Activated naive CD8-positive, alpha-beta T cell treated with anti-CD3 and anti-CD28 coated beads, Interleukin-2, amount 10 ng/mL, durations not matched to agents 7 days and 5 days (primary cell): ENCODE data around the gene CCDC27. TPM values are rescaled to one million over a fixed set of nuclear protein-coding genes. Genes with fewer than 3 reads are reported as not detected.
A peak's percentile ranks its signal among the peaks of the same experiment; 100 is the strongest.
"Not testable (repeated sequence)": the region's sequence is repeated elsewhere in the genome, so short reads cannot be mapped to it uniquely, and the experiment has no call there.

ENCODE experiments used
- ATAC-seq: fragments of 150-1000 bp; cut with Tn5 transposase; one replicate; pipeline ENCODE4 v1.10.0; 2021; ENCODE audit warnings: low read depth, moderate library complexity
- POLR2A ChIA-PET: fragments of 350-600 bp; sonication (Branson Sonifier 250); formaldehyde crosslinking; loops from one replicate; lab custom pipeline; 2021; ENCODE audit warnings: antibody characterized with exemption; lab: Charles Lee
- DNase-seq: peaks from one replicate; pipeline ENCODE4 v3.0.0; 2021
- H3K27ac Mint-ChIP-seq: one replicate; pipeline ENCODE4 v1.8.0; 2022; ENCODE audit warnings: mild to moderate bottlenecking, mixed read lengths
- H3K27me3 Mint-ChIP-seq: one replicate; pipeline ENCODE4 v1.8.0; 2022; ENCODE audit warnings: mild to moderate bottlenecking, moderate library complexity, mixed read lengths
- H3K36me3 Mint-ChIP-seq: one replicate; pipeline ENCODE4 v1.8.0; 2021; ENCODE audit warnings: mild to moderate bottlenecking, mixed read lengths
- H3K4me1 Mint-ChIP-seq: one replicate; pipeline ENCODE4 v1.8.0; 2021; ENCODE audit warnings: mixed read lengths
- H3K4me3 Mint-ChIP-seq: one replicate; pipeline ENCODE4 v1.8.0; 2022; ENCODE audit warnings: mild to moderate bottlenecking, moderate library complexity, mixed read lengths
- H3K9me3 Mint-ChIP-seq: one replicate; pipeline ENCODE4 v1.8.0; 2021; ENCODE audit warnings: mixed read lengths
- total RNA-seq, 2 experiments: library from RNA; stranded (reverse); gene quantifications; one replicate each; pipeline ENCODE4 v1.2.3, GENCODE V29; 2021

CCDC27 gene
- total RNA-seq, 2 experiments from 2014 or later, result not detected

DNA sequence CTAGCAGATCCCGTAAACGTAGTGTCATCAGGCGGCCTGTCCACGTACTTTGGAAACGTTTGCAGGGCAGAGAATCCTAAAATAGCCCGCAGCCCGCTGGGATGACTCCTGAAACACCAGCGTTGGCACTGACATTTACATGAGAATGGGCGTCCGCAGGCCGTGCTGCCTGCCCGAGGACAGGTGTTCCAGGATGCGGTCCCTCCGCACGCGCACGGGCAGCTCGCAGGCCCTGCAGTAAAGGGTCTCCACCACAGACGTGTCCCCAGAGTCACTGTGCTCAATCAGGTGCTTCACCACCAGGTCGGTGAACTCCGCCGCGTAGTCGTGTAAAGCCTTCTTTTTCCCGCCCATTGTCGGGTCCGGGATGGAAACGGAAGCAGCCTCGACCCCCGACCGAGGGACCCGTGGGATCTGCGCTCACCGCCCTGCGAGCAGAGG, 5.8 kb upstream of the CCDC27 start:
- ATAC-seq, result no peak
- DNase-seq, result no peak
- no peaks in the 10 kb centered on the region for H3K9me3 Mint-ChIP-seq

DNA sequence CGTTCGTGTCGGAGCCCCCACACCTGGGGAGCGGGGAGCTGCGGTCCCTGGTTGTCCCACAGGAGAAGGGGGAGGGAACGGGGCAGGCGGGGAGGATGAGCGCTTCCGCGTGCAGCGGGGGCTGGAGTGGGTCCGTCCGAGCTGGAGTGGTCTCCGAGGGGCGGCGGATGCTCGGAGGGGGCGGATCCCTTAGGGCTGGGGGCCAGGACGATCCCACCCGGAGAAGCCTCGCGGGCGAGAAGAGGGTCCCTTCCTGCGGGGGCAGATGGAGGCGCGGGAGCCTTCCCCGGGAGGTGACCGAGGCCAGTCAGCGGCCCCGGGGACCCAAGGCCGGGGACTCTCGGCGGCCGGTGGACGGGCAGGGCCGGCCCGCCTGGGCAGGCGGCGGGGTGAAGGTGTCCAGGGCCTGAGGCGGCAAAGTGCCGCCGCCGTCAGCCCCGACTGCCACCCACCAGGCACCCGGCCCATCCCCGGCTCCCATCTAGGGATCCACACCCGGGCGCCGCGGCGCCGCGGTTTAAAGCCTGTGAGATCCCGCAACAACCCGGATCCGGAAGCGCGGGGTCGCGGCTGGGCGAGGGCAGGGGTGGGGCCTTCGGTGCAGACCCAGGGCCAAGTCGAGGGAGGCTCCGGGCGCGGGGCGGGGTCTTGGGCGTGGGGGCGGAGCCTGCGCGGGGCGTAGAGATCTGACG, 5.3 kb upstream of the CCDC27 start:
- H3K36me3 Mint-ChIP-seq, result no peaks in the 10 kb centered on the region
- ATAC-seq (peak; percentile 95), DNase-seq (peak; percentile 90)
- H3K9me3 Mint-ChIP-seq, result no peaks in the 10 kb centered on the region
- H3K27me3 Mint-ChIP-seq, result peaks cover 7% of the 10 kb centered on the region
- H3K4me1 Mint-ChIP-seq, result peaks cover 15% of the 10 kb centered on the region
- peak overlapping the region; percentile 77 for H3K4me3 Mint-ChIP-seq
- no peak overlapping the region for H3K27ac Mint-ChIP-seq
- POLR2A ChIA-PET, result no interaction called here

More for the DNA sequence above, 5.8 kb upstream of the CCDC27 start:
- Mint-ChIP-seq H3K27ac (peak overlapping the region; percentile 71), H3K4me3 (peak overlapping the region; percentile 77), H3K27me3 (peaks cover 7% of the 10 kb centered on the region), H3K4me1 (peaks cover 15% of the 10 kb centered on the region), H3K36me3 (no peaks in the 10 kb centered on the region)
- POLR2A ChIA-PET, result no interaction called here

DNA sequence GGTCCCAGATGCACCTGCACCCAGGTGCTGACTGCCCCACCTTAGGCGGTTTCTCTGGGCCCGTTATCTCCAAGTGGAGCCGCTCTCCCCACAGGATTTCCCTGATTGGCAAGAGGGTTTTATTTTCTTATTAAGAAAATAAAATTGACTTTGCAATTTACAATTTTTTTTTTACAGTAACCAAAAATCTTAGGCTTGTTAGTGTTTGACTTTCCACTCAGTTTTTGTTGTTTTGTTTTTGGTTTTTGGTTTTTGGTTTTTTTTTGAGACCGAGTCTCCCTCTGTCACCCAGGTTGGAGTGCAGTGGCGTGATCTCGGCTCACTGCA, 4.8 kb upstream of the CCDC27 start:
- Mint-ChIP-seq H3K9me3 (no peaks in the 10 kb centered on the region), H3K4me1 (peaks cover 15% of the 10 kb centered on the region), H3K4me3 (peak overlapping the region; percentile 77), H3K27me3 (peaks cover 7% of the 10 kb centered on the region), H3K36me3 (no peaks in the 10 kb centered on the region), H3K27ac (peak overlapping the region; percentile 48)
- DNase-seq, result no peak
- ATAC-seq, result no peak
- POLR2A ChIA-PET, result no interaction called here

DNA sequence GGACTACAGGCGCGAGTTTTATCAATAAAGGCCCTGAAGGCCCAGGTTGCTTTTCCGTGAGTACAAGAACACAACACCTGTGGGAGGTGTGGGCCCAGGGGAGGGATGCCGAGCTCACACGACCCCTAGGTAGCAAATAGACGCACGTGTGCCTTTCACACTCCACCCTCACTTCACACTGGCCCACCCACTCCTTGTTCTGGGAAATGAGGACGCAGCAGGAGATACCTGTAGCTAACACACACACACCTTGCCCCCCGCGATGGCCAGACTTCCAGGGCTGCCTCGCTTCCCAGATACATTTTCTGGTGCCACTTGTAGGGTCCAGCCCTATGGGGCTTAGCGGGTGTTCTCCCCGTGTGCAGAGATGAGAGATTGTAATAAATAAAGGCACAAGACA, 4.3 kb upstream of the CCDC27 start:
- POLR2A ChIA-PET, result no interaction called here
- no peak for ATAC-seq
- H3K27me3 Mint-ChIP-seq, result peaks cover 7% of the 10 kb centered on the region
- peak overlapping the region; percentile 48 for H3K27ac Mint-ChIP-seq
- DNase-seq, result no peak
- no peaks in the 10 kb centered on the region for H3K9me3 Mint-ChIP-seq
- H3K36me3 Mint-ChIP-seq, result no peaks in the 10 kb centered on the region
- H3K4me3 Mint-ChIP-seq, result peak overlapping the region; percentile 77
- peaks cover 15% of the 10 kb centered on the region for H3K4me1 Mint-ChIP-seq

DNA sequence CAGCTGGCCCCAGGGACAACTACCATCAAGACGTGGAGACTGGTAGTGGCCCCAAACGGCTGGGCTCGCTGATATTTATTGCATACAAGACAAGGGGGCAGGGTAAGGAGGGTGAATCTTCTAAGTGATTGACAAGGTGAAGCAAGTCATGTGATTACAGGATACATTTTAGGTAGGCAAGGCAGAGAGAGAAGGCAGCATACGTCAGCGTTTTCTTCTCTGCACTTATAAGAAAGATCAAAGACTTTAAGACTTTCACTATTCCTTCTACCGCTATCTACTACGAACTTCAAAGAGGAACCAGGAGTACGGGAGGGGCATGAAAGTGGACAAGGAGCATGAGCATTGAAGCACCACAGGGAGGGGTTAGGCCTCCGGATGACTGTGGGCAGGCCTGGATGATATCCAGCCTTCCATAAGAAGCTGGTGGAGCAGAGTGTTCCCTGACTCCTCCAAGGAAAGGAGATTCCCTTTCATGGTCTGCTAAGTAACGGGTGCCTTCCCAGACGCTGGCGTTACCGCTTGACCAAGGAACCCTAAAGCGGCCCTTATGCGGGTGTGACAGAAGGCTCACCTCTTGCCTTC, 3.8 kb upstream of the CCDC27 start:
- H3K27me3 Mint-ChIP-seq, H3K36me3 Mint-ChIP-seq, ATAC-seq, DNase-seq, POLR2A ChIA-PET, H3K27ac Mint-ChIP-seq, H3K9me3 Mint-ChIP-seq: not testable (repeated sequence)
- peaks cover 15% of the 10 kb centered on the region for H3K4me1 Mint-ChIP-seq
- H3K4me3 Mint-ChIP-seq, result peak overlapping the region; percentile 77

DNA sequence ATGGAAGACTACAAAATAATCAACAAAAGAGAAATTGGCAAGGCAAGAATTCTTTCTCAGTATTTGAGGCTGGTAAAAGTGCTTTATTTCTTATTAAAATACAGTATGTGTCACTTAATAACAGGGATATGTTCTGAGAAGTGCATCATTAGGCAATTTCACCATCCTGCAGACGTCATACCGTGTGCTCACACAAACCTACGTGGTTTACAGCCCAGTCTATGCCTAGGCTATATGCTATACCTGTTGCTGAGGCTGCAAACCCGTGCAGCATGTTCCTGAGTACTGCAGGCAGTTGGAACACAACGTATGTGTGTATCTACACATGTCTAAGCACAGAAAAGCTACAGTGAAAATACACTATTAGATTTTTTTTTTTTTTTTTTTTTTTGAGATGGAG, 2.7 kb upstream of the CCDC27 start:
- ATAC-seq (no peak), DNase-seq (no peak)
- no peak overlapping the region for H3K4me3 Mint-ChIP-seq
- POLR2A ChIA-PET, result no interaction called here
- H3K4me1 Mint-ChIP-seq, result peaks cover 15% of the 10 kb centered on the region
- H3K27me3 Mint-ChIP-seq, result peaks cover 7% of the 10 kb centered on the region
- H3K9me3 Mint-ChIP-seq, result no peaks in the 10 kb centered on the region
- H3K27ac Mint-ChIP-seq, result no peak overlapping the region
- H3K36me3 Mint-ChIP-seq, result no peaks in the 10 kb centered on the region

DNA sequence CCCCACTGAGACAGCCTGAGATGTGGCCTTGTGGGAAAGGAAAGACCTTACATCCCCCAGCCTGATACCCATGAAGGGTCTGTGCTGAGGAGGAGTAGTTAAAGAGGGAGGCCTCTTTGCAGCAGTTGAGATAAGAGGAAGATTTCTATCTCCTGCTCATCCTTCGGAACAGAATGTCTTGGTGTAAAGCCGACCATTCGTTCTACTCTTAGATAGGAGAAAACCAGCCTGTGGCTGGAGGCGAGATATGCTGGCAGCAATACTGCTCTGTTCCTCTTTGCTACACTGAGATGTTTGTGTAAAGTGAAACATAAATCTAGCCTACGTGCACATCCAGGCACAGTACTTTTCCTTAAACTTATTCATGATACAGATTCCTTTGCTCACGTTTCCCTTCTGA, 1.5 kb upstream of the CCDC27 start:
- H3K9me3 Mint-ChIP-seq, result no peaks in the 10 kb centered on the region
- ATAC-seq, result no peak
- peaks cover 7% of the 10 kb centered on the region for H3K27me3 Mint-ChIP-seq
- POLR2A ChIA-PET, result no interaction called here
- no peak for DNase-seq
- peaks cover 10% of the 10 kb centered on the region for H3K4me1 Mint-ChIP-seq
- H3K4me3 Mint-ChIP-seq, result no peak overlapping the region
- no peaks in the 10 kb centered on the region for H3K36me3 Mint-ChIP-seq
- H3K27ac Mint-ChIP-seq, result no peak overlapping the region

DNA sequence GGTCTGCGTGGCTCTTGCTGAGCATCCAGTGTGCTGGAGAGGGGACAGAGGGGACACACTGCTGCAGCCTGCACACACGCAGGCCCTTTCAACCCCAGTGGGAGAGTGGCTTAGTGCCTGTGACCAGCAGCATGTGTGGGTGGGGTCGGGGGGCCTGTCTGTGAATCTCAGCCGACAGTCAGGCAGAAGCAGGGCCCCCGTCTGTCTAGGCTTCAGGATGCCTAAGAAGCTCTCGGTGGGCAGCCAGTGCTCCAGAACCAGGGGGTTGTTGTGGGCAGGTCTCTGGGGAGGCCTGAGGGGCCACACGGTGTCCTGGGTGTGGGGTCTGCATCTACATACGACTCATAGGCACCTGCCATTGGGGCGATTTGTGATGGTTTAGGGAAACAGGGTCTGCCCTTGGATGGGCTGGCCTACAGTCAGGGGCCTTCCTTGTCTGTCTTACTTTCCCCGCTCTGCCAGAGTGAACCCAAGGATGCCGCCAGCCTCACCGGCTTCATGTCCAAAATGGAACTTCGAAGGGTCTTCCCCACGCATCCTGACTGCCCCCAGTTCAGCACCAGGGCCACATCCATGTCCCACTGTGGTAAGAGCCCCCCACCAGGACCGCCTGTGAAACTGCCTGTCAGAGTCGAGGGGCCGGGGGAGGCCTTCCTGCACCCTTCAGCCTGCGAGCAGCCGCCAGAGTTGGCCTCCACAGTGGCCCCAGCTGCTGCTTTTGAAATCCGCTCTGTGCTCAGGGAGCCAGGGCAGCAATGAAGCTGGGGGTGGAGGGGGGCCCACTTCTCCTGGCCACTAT, 1.6 kb downstream of the CCDC27 start:
- Mint-ChIP-seq H3K27me3 (peaks cover 7% of the 10 kb centered on the region), H3K4me3 (no peak overlapping the region), H3K27ac (no peak overlapping the region), H3K4me1 (no peaks in the 10 kb centered on the region), H3K36me3 (no peaks in the 10 kb centered on the region), H3K9me3 (no peaks in the 10 kb centered on the region)
- POLR2A ChIA-PET, result no interaction called here
- DNase-seq (no peak), ATAC-seq (no peak)

DNA sequence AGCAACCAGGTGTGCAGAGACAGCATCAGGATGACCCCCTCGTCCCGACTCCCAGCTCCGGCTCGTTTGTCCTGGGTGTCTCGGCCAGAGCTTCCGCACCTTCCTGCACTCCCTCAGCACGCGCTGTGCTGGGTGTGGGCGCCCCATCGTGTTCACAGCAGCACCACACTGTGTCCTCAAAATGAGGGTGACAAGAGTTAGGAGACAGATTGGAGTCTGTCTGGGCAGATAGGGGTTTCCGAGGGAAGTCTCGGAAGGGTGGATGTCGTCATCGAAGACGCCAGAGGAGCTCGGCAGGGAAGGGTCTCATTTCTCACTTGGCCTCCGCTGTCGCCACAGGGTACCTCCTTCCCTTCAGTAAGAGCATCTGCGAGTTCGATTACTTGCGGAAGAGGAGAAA, 4.1 kb downstream of the CCDC27 start:
- Mint-ChIP-seq H3K9me3 (no peaks in the 10 kb centered on the region), H3K4me1 (no peaks in the 10 kb centered on the region), H3K4me3 (no peak overlapping the region), H3K36me3 (no peaks in the 10 kb centered on the region), H3K27me3 (no peaks in the 10 kb centered on the region), H3K27ac (no peak overlapping the region)
- ATAC-seq (no peak), DNase-seq (no peak)
- POLR2A ChIA-PET, result no interaction called here

DNA sequence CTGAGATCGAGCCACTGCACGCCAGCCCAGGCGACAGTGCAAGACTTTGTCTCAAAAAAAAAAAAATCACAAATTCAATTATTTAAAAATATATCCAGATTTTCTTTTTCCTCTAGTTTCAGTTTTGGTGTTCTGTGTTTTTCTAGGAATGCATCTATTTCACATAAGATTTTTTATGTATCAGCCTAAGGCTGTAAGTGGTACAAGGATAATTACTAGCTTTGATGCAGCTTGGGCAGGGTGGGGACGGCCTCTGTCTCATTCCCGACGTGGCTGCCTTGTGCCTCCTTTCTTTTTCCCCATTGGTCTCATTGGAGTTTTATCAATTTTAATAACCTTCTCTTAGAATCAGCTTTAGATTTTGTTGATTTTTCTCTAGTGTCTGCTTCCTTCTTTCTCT, 6.9 kb downstream of the CCDC27 start:
- no peak for ATAC-seq
- no peak for DNase-seq
- H3K27me3 Mint-ChIP-seq, result no peaks in the 10 kb centered on the region
- POLR2A ChIA-PET, result no interaction called here
- no peak overlapping the region for H3K27ac Mint-ChIP-seq
- no peaks in the 10 kb centered on the region for H3K9me3 Mint-ChIP-seq
- H3K4me3 Mint-ChIP-seq, result no peak overlapping the region
- H3K4me1 Mint-ChIP-seq, result no peaks in the 10 kb centered on the region
- no peaks in the 10 kb centered on the region for H3K36me3 Mint-ChIP-seq

DNA sequence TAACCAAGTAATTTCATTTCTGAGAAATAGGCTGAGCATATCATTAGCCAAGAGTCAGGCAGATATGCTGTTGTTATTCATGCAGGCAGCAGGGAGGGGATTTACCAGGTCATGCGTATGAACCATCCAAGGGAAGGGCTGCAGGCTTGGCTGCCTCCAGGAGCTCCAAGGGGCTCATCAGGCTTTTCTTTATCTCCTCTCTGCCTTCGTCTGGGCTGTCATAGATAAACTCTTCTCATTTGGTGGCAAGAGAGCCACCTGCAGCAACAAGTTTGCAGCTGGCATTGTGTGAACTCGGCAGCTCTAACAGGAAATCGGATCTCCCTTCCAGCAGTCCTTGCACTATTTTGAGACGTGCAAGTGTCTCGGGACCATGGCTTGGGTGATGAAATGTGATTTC, 7.5 kb downstream of the CCDC27 start:
- Mint-ChIP-seq H3K4me3 (no peak overlapping the region), H3K9me3 (no peaks in the 10 kb centered on the region), H3K4me1 (no peaks in the 10 kb centered on the region), H3K27me3 (no peaks in the 10 kb centered on the region), H3K27ac (no peak overlapping the region), H3K36me3 (no peaks in the 10 kb centered on the region)
- ATAC-seq (no peak), DNase-seq (no peak)
- POLR2A ChIA-PET, result no interaction called here

DNA sequence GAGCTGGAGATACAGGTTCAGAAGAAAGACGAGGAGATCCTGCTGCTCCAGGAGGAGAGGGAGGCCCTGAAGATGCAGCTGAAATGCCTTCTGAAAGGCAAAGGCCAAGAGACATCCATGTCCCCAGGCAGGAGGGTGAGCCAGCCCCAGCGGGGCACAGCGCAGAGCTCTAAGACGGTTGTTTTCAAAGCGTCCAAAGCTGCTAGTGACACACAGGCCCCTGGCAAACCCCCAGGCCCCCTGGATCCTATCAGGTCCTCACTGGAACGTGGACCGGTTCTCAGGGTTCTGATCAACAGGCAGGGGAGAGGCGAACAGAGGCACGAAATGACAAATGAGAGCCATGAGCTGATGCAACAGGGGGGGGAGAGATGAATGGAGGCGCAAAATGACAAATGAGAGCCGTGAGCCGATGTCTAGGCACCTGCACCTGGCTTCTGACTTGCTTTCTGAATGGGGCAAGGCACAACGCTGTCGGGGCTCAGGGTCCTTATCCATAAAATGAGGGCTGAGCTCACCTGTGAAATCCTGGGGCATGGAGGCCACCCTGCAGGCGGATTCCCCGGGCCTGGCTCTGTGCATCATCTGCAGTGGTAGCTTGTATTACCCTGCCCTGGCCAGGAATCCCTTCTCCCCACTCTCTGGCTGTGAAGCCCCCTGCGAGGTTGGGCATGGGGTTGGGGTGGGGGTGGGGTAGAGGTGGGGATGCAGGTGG, 9.2 kb downstream of the CCDC27 start:
- no peak overlapping the region for H3K4me3 Mint-ChIP-seq
- H3K4me1 Mint-ChIP-seq, result no peaks in the 10 kb centered on the region
- ATAC-seq, result no peak
- POLR2A ChIA-PET, result no interaction called here
- H3K36me3 Mint-ChIP-seq, result no peaks in the 10 kb centered on the region
- no peaks in the 10 kb centered on the region for H3K9me3 Mint-ChIP-seq
- DNase-seq, result no peak
- H3K27ac Mint-ChIP-seq, result no peak overlapping the region
- H3K27me3 Mint-ChIP-seq, result peaks cover 6% of the 10 kb centered on the region

DNA sequence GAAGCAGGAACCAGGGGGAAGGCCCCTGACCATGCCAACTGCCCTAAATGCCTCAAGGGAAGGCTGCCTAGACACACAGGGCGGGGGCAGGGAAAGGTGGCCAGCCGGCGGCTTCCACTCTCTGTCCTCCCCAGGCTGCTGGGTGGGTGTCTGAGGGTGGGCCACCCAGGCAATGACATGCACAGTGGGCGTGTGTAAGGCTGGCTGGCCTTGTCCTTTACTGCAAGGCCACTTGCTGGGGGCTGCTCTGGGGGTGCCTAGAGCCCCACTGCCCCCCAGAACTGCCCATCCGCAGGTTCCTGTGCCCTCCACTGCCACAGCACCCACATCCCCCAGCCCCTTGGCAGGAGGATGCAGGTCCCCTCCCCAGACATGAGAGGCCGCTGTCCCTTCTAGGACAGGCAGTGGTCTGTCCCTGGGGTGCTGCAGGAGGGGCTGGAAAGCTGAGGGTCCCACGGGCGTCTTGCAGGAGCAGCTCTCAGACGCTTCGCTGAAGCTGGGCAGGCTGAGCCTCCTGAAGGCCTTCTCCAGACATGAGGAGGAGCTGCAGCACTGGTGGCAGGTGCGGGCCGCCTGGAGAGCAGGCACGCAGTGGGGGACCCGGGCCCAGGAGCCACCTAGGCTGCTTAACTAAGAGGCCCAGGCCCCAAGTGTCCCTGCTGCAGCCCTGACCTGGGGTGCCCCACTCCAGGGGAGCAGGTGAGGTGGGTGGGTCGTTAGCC, 10.1 kb downstream of the CCDC27 start:
- no peaks in the 10 kb centered on the region for H3K4me1 Mint-ChIP-seq
- DNase-seq, result no peak
- peaks cover 6% of the 10 kb centered on the region for H3K27me3 Mint-ChIP-seq
- H3K27ac Mint-ChIP-seq, result no peak overlapping the region
- H3K9me3 Mint-ChIP-seq, result no peaks in the 10 kb centered on the region
- ATAC-seq, result no peak
- POLR2A ChIA-PET, result no interaction called here
- H3K36me3 Mint-ChIP-seq, result no peaks in the 10 kb centered on the region
- no peak overlapping the region for H3K4me3 Mint-ChIP-seq
